ENCODE data around the gene TBL1X.
"Not testable (repeated sequence)": the region's sequence is repeated elsewhere in the genome, so short reads cannot be mapped to it uniquely, and the experiment has no call there.

The TBL1X gene

DNA sequence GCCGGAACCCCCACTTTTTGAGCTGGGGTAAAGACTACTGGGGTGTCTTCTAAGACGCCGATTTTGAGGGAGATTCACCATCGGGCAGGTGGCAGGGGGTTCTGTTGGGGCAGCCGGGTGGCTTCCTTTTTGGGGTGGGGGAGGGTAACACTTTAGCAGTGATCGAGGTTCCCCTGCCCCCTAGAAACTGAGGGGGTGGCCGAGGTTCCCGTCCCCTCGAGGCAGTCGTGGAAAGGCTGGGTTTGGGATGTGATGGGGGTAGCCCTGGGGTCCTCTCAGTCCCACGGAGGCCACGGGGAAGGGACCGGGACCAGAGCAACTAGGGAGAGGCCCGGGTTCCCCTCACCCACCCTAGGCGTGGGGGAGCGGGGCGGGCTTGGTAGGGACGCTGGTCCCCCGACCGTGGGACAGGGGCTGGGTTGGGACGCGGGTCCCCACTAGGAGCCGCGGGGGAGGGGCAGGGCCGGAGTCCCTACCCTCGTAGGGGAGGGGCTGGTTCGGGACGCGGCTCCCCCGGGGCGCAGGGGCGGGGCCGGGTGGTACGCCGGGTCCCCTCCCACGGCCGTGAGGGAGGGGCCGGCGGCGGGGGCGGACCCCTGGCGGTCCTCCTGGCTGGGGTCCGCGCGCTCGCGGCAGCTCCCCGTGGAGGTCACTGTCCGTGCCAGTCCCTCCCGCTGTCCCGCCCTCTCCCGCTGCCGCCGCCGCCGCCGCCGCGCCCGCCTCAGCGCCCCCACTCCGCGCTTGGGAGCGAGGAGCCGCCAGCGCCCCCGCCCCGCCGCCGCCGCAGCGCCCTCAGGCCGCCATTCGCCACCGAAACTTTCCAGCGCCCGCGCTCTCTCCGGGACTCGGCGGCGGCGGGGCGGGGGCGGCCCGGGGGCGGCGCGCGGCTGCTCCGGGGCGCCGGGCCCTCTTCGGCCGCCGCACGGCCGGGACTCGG is at the start of gene TBL1X:
TBL1X (plus strand) TSS at position 624 of the 937 bp plus-strand sequence. CDS start 188,529 bp downstream, outside the sequence.
- FAIRE-seq, result no peak

DNA sequence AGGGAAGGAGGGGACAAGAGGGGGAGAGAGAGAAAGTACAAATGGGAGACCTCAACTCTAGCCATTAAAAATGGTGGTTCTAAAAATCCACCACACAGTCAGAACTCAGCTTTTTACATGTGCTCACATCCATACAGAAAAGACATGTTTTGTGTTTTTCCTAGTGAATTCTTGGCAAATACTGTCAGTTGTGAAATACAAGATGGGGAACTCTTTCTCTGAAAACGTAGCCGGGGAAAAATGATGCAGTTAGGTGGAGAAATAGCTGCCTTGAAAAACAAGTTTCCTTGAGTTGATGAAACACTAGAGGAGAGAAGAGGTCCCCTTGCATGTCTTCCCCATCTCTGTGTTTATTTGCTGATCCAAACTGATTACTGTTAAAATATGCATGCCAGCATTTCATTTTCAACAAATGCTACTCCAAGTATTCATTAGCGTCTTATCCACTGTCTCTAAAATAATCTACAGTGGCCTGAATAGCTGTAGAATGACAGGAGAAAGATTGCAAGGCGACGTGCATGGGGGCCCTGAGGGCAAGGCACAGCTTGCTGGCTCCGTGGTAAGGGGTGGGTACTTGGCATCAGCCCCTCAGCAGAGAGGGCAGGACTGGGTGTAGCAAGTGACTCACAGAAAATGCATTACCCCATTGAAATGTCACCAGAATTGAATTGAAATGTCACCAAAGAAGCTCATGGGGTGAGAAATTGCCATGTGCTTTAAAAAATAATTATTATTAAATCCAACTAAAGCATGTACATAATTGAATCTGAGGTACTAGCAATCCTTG is 48.1 kb upstream of the TBL1X start:
- no peak for FAIRE-seq

GRCh38 chrX:9418262-9418661 is 46.6 kb upstream of the TBL1X start:
- FAIRE-seq, result no peak

GRCh38 chrX:9420275-9421265 is 44.3 kb upstream of the TBL1X start:
- no peak for FAIRE-seq

DNA sequence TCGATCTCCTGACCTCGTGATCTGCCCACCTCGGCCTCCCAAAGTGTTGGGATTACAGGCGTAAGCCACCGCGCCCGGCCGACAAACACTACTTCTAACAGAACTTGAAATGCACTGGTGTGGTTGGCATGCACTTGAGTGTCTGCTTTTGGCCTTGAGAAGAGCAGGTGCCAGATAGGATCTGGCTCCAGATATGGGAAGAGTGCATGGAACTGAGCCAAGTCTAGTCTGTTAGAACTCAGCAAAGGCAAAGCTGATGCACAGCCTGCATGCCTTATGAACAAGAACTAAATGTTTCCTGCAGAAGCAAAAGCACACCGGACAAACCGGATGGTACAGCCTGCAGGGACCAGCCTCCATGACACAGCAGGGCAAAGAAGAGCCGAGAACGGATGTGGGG is 35.1 kb upstream of the TBL1X start:
- no peak for FAIRE-seq

DNA sequence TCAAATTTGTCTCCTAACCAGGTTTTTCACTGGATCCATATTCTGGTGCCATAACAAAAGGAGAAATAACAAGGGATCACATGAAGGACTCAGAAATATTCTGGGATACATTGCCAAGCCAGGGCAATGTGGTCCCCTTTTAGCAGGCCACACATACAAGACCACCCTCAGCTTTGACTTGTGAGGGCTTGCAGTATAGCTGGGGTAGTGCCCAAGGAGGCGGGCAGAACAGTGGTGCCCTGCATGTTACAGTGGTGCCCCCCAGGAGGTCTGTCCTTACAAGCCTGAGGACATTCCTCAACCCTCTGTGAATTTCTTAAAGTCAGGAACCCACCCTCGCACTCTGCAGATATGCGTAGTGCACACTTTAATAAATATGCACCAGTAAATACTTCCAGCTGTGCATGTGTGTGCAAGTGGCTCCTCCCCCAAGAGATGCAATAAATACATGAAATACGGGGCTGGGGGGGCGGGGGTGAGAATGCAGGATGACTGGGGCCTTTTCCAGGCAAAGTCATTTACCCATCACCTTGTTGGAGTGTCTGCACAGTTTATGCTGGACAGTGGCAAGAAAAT is 34.4 kb upstream of the TBL1X start:
- FAIRE-seq, result no peak

DNA sequence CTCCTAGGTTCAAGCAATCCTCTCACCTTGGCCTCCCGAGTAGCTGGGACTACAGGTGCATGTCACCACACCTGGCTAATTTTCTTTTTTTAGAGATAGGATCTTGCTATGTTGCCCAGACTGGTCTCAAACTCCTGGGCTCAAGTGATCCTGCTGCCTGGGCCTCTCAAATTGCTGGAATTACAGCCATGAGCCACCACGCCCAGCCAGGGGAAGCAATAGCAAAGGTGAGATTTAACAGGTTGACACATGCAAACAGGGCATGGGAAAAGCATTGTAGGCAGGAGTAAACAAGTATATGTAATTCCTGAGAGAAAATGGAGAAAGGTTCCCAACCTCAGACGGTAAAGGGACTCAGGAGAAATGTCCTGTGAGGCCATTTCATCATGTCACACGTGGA is 33.6 kb upstream of the TBL1X start:
- FAIRE-seq, result no peak

GRCh38 chrX:9433596-9433995 is 31.3 kb upstream of the TBL1X start:
- FAIRE-seq, result no peak

GRCh38 chrX:9434051-9434550 is 30.8 kb upstream of the TBL1X start:
- no peak for FAIRE-seq

DNA sequence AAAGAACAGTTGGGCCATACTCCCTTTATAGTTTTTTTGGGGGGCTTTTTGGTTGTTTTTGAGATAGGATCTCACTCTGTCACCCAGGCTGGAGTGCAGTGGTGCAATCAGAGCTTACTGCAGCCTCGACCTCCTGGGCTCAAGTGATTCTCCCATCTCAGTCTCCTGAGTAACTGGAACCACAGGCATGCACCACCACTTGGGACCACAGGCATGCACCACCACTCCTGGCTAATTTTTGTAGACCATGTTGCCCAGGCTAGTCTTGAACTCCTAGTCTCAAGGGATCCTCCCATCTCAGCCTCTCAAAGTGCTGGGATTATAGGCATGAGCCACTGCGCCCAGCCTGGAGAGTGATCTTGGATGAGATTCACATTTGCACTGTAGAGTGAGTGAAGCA is 29.8 kb upstream of the TBL1X start:
- FAIRE-seq, result not testable (repeated sequence)

GRCh38 chrX:9436812-9437211 is 28.0 kb upstream of the TBL1X start:
- FAIRE-seq, result no peak

- no peak for FAIRE-seq
Measured at GRCh38 chrX:9438933-9439494, 25.8 kb upstream of the TBL1X start.

DNA sequence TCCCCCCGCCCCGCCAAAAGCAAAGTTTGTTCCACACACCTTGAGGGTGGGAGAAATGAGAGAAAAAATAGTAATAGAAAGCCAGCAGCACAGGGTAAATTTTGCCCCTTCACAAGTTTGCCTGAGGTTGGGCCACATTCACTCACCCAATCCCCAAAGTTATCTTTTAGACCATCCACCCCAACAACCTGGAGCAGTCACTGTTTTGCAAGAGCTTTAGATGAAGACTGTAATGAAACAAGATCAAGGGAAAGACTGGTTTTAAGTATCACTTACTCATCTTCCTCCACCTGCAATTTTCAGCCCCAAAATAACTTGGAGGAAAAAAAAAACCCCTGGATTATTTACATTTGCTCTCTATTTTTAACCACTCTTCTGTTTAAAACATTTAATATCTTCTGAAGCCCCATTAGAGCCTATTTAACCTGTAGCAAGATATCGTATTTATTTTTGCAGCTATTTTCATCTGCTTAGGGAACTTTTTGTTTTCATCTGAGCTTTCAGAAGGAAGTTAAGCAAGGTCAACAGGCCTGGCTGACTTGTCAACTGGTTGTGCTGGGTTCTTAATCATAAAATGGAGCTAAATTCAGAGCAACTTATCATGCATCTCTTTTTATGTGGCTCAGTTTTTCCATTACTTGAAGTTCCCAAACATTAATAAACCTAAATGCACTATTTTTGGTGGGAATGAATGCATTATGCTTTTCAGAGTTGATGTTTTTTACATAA is 24.6 kb upstream of the TBL1X start:
- FAIRE-seq, result no peak

DNA sequence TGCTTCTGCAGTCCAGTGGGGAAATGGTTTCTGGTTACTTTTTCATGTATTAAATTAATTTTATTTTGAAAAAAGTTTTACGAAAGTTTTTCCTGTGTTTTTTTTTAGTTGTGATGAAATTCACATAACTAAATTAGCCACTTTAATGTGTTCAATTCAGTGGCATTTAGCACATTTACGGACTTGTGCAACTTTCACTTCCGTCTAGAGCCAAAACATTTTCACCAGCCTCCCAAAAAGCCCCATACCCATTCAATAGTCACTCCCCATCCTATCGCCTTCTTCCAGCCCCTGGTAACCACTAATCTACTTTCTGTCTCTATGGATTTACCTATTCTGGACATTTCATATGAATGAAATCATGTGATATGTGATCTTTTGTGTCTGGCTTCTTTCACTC is 22.8 kb upstream of the TBL1X start:
- no peak for FAIRE-seq

- FAIRE-seq, result no peak
Measured at GRCh38 chrX:9443327-9443726, 21.5 kb upstream of the TBL1X start.

GRCh38 chrX:9447906-9448305 is 17.0 kb upstream of the TBL1X start:
- no peak for FAIRE-seq

DNA sequence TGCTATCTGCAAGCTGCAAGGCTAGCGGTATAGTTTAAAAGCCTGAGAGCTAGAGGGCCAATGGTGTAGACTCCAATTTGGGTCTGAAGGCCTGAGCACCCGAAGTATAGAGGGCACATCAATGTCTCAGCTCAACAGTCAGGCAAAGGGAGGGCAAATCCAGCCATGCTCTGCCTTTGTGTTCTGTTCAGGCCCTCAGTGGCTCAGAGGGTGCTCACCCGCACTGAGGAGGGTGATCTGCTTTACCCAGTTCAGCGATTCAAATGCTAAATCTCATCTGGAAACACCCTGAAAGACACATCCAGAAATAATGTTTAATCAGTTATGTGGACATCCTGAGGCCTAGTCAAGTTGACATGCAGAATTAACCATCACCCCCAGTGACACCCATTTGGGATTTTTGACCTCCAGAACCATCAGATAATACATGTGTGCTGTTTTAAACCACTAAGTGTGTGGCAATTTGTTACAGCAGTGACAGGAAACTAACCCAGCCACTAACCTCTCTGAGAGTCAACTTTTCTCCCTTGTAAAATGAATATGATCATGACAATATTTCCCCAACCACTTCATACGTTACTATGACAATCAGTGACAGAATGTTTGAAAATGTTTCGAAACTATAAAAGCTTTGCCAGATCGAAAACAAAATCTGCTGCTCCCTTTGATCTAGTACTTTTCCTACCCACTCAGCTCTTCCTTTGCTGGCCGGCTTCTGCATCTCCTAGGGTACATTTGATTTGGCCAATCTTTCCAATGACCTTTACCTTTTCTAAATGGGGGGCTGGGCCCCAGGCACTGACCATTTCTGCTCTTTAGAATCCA is 8.4 kb upstream of the TBL1X start:
- no peak for FAIRE-seq

GRCh38 chrX:9458034-9458433 is 6.8 kb upstream of the TBL1X start:
- not testable (repeated sequence) for FAIRE-seq

DNA sequence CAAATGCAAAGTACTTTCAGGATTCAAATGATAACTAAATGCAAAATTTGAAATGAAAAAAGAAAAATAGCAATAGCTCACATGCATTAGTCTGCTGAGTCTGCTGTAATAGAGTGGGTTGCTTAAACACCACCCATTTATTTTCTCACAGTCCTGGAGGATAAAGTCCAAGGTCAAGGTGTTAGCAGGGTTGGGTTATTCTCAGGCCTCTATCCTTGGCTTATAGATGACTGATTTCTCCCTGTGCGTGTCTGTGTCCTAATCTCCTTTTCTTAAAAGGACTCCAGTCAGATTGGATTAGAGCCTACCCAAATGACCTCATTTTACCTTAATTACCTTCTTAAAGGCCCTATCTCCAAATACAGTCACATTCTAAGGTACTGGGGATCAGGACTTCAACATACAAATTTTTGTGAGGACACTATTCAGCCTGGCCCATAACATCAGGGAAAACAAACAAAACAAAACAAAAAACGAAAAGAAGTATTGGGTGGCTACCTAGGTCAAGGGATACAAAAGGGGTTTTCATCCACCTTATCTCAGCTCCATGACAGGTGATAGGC is 6.3 kb upstream of the TBL1X start:
- FAIRE-seq, result no peak

Measured in G401.6 (cell line).